Posterior vena cava (tissue), 2 donors: ENCODE data around the gene ABCC3. TPM values are rescaled to one million over a fixed set of nuclear protein-coding genes. Genes with fewer than 3 reads are reported as not detected.

Experiments
- DNase-seq: peaks from one replicate; pipeline ENCODE4 v3.0.0-alpha.2; 2020; ENCODE audit warnings: low spot score
- intact Hi-C, 2 donors: fragments of 100-400 bp; cut with DNase I; formaldehyde crosslinking; loops; one replicate each; pipeline versions ENCODE4 v1.14.1 to v1.14.2; 2022 to 2023
- total RNA-seq, 2 donors: library from RNA; stranded (reverse); fragmentation: NEBNext Ultra II Directional; extraction: Animal tissue kit (Norgen Biotek cat#: 25700); gene quantifications; one replicate each; pipeline ENCODE4 v1.2.1, GENCODE V29; 2021
- donor health status: DM: yes; HTN: yes; CAD: no.
- donor health status: DM: yes; HTN: yes; CAD: no.

Gene ABCC3
- total RNA-seq, 2 donors from 2014 or later = 13.1 to 19.8 TPM

GRCh38 chr17:50638966-50639713 is 4.5 kb downstream of the ABCC3 start:
- DNase-seq = peak; percentile 96
- intact Hi-C loops = no loop called here

- DNase-seq = no peak
- intact Hi-C loops = loop anchor here in 1 of 2 donors (5.0 kb wide), 1 partner anchor 41 kb away; no protein-coding TSS in a partner anchor
These were observed 6.1 kb downstream of the ABCC3 start for GRCh38 chr17:50640686-50641351.

GRCh38 chr17:50641357-50641756 is 6.7 kb downstream of the ABCC3 start:
- intact Hi-C loops = loop anchor here in 1 of 2 donors (5.0 kb wide), 1 partner anchor 41 kb away; no protein-coding TSS in a partner anchor
- DNase-seq = no peak

- DNase-seq = no peak
- intact Hi-C loops = loop anchor here in 1 of 2 donors (5.0 kb wide), 1 partner anchor 40 kb away; no protein-coding TSS in a partner anchor
These were observed 7.5 kb downstream of the ABCC3 start for GRCh38 chr17:50642071-50642721.

GRCh38 chr17:50642722-50643656 is 8.3 kb downstream of the ABCC3 start:
- no peak for DNase-seq
- intact Hi-C loops = loop anchor here in 1 of 2 donors (5.0 kb wide), 1 partner anchor 39 kb away; no protein-coding TSS in a partner anchor

GRCh38 chr17:50645748-50646682 is 11.3 kb downstream of the ABCC3 start:
- no peak for DNase-seq
- intact Hi-C loops = no loop called here

GRCh38 chr17:50647187-50647586 is 12.5 kb downstream of the ABCC3 start:
- DNase-seq = no peak
- intact Hi-C loops = no loop called here

- DNase-seq = no peak
These were observed 14.6 kb downstream of the ABCC3 start for GRCh38 chr17:50649042-50649908.

GRCh38 chr17:50651661-50652060 is 17.0 kb downstream of the ABCC3 start:
- no peak for DNase-seq
- intact Hi-C loops = no loop called here

More at GRCh38 chr17:50649042-50649908, 14.6 kb downstream of the ABCC3 start:
- intact Hi-C loops = no loop called here

- no peak for DNase-seq
- intact Hi-C loops = loop anchor here in 1 of 2 donors (1.0 kb wide), 1 partner anchor 14 kb away; no protein-coding TSS in a partner anchor
These were observed 19.1 kb downstream of the ABCC3 start for GRCh38 chr17:50653738-50654137.

- DNase-seq = no peak
- intact Hi-C loops = no loop called here
These were observed 21.8 kb downstream of the ABCC3 start for GRCh38 chr17:50656509-50656908.

- intact Hi-C loops = no loop called here
- no peak for DNase-seq
These were observed 22.4 kb downstream of the ABCC3 start for GRCh38 chr17:50657054-50657453.

- DNase-seq = no peak
- intact Hi-C loops = no loop called here
These were observed 22.9 kb downstream of the ABCC3 start for GRCh38 chr17:50657627-50658026.

- intact Hi-C loops = no loop called here
- no peak for DNase-seq
These were observed 23.9 kb downstream of the ABCC3 start for GRCh38 chr17:50658616-50659015.

- DNase-seq = no peak
- intact Hi-C loops = no loop called here
These were observed 24.5 kb downstream of the ABCC3 start for GRCh38 chr17:50659179-50659578.

- intact Hi-C loops = no loop called here
- DNase-seq = no peak
These were observed 25.6 kb downstream of the ABCC3 start for GRCh38 chr17:50660042-50660886.
